ENCODE measurements around the gene YES1.
A peak's percentile ranks its signal among the peaks of the same experiment; 100 is the strongest.

YES1 gene

GRCh38 chr18:841647-842370 lies 29.8 kb upstream of the YES1 start:
- TF ChIP-seq, protein P1, sequence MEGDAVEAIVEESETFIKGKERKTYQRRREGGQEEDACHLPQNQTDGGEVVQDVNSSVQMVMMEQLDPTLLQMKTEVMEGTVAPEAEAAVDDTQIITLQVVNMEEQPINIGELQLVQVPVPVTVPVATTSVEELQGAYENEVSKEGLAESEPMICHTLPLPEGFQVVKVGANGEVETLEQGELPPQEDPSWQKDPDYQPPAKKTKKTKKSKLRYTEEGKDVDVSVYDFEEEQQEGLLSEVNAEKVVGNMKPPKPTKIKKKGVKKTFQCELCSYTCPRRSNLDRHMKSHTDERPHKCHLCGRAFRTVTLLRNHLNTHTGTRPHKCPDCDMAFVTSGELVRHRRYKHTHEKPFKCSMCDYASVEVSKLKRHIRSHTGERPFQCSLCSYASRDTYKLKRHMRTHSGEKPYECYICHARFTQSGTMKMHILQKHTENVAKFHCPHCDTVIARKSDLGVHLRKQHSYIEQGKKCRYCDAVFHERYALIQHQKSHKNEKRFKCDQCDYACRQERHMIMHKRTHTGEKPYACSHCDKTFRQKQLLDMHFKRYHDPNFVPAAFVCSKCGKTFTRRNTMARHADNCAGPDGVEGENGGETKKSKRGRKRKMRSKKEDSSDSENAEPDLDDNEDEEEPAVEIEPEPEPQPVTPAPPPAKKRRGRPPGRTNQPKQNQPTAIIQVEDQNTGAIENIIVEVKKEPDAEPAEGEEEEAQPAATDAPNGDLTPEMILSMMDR (conservative IDR thresholded peaks at IDR 0.05), result no peak
- no peak overlapping the region for H3K27ac ChIP-seq

- TF ChIP-seq, protein P1 (conservative IDR thresholded peaks at IDR 0.05), result no peak
- no peak overlapping the region for H3K27ac ChIP-seq
Observed at GRCh38 chr18:840516-840915, 28.5 kb upstream of the YES1 start.

- no peak overlapping the region for H3K27ac ChIP-seq
- TF ChIP-seq, protein P1 (conservative IDR thresholded peaks at IDR 0.05), result no peak
Observed at GRCh38 chr18:840023-840408, 28.0 kb upstream of the YES1 start.

DNA sequence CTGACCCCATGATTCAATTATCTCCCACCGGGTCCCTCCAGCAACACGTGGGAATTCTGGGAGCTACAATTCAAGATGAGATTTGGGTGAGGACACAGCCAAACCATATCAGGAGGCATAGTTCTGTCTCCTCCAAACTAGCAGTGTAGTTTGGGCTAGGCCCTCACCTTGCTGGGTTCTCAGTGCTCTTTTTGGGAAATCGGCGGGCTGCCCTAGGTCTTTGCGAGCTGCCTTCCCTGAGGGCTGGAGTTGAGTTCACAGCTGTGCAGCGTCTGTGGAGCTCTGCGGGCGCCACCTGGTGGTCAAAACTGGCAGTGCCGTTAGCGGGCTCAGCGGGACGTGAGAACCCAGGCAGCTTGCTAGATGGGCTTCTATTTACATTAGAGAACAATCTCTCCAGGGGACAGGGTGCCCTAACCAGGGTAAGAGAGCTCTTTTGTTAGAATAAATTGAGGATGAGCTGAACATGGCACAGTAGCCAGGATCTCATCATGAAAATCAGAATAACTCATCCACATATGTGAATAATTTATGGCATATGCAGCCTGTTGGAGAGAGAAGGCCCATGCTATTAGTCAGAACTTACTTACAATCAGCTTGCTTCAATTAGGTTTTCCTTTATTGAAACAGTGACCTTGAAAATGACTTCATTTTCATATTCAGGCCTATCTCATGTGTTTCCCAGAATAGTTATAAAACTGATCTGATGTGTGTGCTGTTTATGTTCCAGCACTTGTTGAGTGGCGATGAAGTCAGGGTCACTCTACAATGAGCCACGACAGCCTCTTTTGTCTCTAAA lies 27.4 kb upstream of the YES1 start:
- TF ChIP-seq, protein P1 (conservative IDR thresholded peaks at IDR 0.05), result peak; percentile 99

GRCh38 chr18:837922-838321 lies 25.9 kb upstream of the YES1 start:
- H3K27ac ChIP-seq, result no peak overlapping the region
- TF ChIP-seq, protein P1 (conservative IDR thresholded peaks at IDR 0.05), result no peak

More for the DNA sequence above, 27.4 kb upstream of the YES1 start:
- H3K27ac ChIP-seq, result no peak overlapping the region

DNA sequence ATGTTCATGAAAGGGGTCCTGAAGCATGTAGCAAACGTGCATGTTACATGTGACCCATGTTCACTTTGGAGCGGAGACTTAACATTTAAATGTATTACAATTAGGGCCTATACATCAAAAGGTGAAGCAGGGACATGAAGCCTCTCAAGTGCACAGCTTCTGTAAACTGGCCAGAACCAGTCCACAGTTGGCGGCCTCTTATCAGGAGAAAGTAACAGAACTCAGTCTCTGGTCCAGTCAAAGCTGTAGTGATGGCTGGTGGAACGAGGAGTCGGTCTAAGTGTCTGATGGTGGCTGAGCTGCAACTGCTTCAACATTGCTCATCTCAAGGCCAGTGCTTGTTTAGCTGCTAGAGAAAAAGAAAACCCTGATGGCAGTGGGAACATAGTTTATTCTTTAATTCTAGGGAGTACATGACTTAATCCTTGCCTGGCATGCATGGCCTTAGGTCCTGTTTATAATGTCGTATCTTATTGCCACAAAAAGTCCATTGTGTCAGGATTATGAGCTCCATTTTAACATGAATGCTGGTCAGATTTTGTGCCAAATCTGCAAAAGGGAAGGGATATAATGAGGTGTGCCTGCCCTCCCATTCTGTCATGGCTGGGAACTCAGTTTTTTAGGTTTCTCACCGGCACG lies 22.2 kb upstream of the YES1 start:
- H3K27ac ChIP-seq, result peak overlapping the region; percentile 28; the same call in 1 of the 2 replicates
- TF ChIP-seq, protein P1 (conservative IDR thresholded peaks at IDR 0.05), result no peak

DNA sequence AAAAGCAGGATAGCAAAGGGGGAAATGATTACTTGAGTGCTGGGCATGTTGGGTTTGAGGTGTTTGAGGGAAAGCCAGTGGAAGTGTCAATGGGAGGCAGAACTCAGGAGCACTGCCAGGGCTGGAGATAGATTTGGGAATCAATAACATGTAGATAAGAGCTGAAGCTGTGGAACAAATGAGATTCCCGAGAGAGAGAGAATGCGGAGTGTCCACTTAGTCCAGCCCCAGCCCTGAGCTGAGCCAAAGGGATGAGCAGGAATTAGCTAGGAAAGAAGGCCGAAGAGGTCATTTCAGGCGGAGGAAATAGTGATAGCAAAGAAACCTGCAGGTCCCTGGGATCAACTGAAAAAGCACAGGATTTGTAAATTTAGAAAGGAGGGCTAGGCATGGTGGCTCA lies 21.2 kb upstream of the YES1 start:
- TF ChIP-seq, protein P1 (conservative IDR thresholded peaks at IDR 0.05), result no peak

More for the DNA sequence above, 21.2 kb upstream of the YES1 start:
- no peak overlapping the region for H3K27ac ChIP-seq

All from VCaP (cell line).